Measurements from ENCODE around the gene DGAT2.

Gene DGAT2

DNA sequence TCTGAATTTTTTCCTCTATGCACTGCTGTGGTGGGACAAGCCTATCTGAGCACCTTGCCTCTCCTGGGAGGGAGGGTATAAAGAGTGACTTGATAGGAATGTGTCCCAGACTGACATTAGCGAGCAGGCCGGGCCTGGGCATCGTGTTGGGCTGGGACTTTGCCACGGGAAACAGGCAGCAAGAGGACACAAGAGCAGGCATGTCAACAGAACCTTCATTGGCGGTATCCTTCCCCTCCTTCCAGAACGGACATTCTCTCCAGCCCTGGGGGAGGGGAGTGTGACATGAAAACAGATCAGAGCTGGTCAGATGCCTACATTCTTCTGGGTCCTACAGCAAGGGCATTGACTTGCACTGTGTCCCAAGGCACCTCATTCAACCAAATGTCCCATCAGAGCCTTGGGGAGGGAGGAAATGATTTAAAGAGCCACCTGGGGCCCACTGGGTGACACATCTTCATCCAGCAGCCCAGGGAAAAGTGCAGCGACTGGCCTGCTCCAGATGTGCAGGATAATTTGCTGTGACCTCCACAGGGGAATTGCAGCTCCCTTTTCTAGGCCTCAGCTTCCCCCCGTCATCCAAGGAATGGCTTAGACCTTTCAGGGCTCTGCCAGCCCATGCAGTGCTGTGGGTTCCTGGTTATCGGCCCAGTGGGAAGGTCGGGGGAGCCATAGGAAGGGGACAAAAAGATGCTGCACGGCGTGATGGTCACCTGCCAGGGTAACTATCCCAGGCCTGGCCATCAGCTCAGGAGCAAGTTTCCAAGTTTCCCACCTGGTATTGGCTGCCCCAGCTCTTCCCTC lies 24.6 kb downstream of the DGAT2 start:
- Histone ChIP-seq H3K4me3 (no peak overlapping the region), H3K36me3 (replicated peaks) (no peaks in the 10 kb centered on the region), H3K27me3 (ENCODE audit: low read depth) (no peaks in the 10 kb centered on the region), H3K4me1 (no peaks in the 10 kb centered on the region), H3K9me3 (no peaks in the 10 kb centered on the region)
- no peak for DNase-seq (ENCODE audit: low spot score in 2 of 2)
- in situ Hi-C loops (cut with MboI; ENCODE audit: low sequenced_read_pairs) = no loop called here

DNA sequence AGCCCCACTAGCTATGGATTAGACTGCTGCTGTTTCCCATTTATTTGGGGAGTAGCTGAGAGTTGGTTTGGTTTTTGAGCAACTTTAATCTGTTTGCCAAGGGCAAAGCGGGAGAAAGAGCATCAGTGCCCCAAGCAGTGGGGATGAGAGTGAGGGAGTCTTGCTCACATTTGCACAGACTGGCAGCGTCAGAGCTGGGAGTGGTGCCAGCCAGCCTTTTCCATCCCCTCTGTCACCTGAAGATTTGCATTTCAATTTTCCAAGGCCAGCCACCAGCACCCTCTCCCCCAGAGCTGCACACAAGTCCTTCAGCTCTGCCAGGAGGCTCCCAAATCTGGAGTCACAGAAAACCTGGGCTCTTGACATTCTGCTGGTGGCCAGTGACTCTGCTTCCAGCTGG lies 25.4 kb downstream of the DGAT2 start:
- Histone ChIP-seq H3K4me1 (no peaks in the 10 kb centered on the region), H3K36me3 (replicated peaks) (no peaks in the 10 kb centered on the region)

DNA sequence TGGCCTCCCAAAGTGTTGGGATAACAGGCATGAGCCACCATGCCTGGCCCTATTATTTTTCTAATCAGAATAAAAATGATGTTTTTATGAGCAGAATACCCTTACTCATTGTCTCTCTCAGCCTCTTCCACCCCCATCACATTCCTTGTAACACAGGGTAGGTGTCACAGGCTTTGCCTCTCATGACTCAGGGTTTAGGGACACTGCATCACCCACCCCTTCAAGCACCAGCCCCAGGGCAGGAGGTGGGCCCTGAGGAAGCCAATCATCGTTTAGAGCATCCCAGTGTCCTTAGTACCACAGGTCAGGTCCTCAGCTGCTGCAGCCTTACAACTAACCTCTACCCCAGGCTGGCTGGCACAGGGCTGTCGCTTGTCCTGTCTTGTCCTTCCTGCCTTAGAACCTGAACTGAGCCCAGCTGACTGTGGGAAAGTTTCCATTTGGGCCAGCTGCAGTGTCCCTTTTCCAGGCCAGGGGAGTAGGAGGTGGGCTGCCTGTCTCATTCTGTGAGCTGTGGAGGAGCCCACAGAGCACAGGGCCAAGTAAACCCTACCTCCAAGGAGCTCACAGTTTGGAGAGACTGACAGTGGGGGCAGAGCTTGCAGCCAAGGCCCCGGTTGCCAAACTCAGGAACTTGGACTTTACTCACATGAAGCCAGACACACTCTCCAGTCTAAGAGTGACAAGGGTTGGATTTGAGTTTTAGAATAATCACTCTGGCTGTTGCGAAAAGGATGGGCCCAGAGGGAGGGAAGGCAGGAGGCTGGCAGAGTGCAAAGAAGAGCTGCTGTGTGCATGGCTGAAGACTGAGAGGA lies 26.9 kb downstream of the DGAT2 start:
- Histone ChIP-seq H3K36me3 (replicated peaks) (no peaks in the 10 kb centered on the region), H3K4me3 (no peak overlapping the region), H3K9me3 (no peaks in the 10 kb centered on the region), H3K4me1 (no peaks in the 10 kb centered on the region), H3K27me3 (ENCODE audit: low read depth) (no peaks in the 10 kb centered on the region)
- DNase-seq (ENCODE audit: low spot score in 2 of 2) = no peak
- in situ Hi-C loops (cut with MboI; ENCODE audit: low sequenced_read_pairs) = no loop called here

More for the DNA sequence above, 25.4 kb downstream of the DGAT2 start:
- H3K27me3 ChIP-seq (ENCODE audit: low read depth) = no peaks in the 10 kb centered on the region
- in situ Hi-C loops (cut with MboI; ENCODE audit: low sequenced_read_pairs) = no loop called here
- DNase-seq (ENCODE audit: low spot score in 2 of 2) = no peak
- H3K4me3 ChIP-seq = no peak overlapping the region
- H3K9me3 ChIP-seq = no peaks in the 10 kb centered on the region

DNA sequence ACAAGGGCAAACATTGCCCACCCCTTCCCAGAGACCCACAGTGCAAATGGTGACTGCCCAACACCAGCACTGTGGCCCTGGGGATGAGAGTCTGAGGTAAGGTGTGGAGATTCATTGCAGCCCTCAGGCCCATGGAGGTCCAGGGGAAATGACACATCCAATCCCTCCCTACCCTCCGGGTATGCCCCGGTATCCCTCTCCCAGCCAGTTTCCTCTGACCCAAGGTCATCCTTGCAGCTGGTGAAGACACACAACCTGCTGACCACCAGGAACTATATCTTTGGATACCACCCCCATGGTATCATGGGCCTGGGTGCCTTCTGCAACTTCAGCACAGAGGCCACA lies 27.5 kb downstream of the DGAT2 start:
- Histone ChIP-seq H3K4me1 (no peaks in the 10 kb centered on the region), H3K27me3 (ENCODE audit: low read depth) (no peaks in the 10 kb centered on the region), H3K36me3 (replicated peaks) (no peaks in the 10 kb centered on the region), H3K9me3 (no peaks in the 10 kb centered on the region), H3K4me3 (no peak overlapping the region)
- no peak for DNase-seq (ENCODE audit: low spot score in 2 of 2)
- in situ Hi-C loops (cut with MboI; ENCODE audit: low sequenced_read_pairs) = no loop called here

DNA sequence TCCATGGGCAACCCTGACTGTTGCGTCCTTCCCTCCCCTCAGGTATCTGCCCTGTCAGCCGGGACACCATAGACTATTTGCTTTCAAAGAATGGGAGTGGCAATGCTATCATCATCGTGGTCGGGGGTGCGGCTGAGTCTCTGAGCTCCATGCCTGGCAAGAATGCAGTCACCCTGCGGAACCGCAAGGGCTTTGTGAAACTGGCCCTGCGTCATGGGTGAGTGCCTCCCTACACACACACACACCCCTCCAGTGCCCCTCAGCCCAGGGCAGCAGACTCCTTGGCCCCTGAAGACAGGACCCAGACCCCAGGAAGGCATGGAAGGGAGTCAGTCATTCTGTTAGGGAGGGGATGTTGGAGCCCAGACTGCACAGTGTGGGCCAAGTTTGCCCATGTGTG lies 28.5 kb downstream of the DGAT2 start:
- Histone ChIP-seq H3K27me3 (ENCODE audit: low read depth) (no peaks in the 10 kb centered on the region), H3K36me3 (replicated peaks) (no peaks in the 10 kb centered on the region), H3K9me3 (no peaks in the 10 kb centered on the region), H3K4me1 (no peaks in the 10 kb centered on the region), H3K4me3 (no peak overlapping the region)
- in situ Hi-C loops (cut with MboI; ENCODE audit: low sequenced_read_pairs) = no loop called here
- no peak for DNase-seq (ENCODE audit: low spot score in 2 of 2)

DNA sequence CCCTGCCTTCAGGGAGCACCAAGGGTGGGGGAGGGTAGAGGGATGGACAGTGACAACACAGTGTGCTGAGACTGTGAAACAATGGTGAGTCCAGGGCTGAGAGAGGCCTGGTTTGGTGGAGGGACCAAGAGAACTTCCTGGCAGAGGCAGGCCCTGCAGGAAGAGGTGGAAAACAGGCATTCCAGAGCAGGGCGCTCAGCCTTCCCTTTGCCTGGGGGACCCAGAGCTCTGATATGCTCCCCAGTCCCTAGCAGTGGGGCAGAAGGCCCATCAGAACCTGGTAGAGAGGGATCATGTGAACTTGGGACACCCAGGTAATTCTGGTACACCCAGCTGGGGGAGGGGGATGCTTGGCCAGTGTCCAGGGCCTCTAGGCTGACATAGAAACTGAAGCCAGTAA lies 29.2 kb downstream of the DGAT2 start:
- DNase-seq (ENCODE audit: low spot score in 2 of 2) = no peak
- no peak overlapping the region for H3K4me3 ChIP-seq
- H3K9me3 ChIP-seq = no peaks in the 10 kb centered on the region
- no peaks in the 10 kb centered on the region for H3K4me1 ChIP-seq
- in situ Hi-C loops (cut with MboI; ENCODE audit: low sequenced_read_pairs) = no loop called here
- no peaks in the 10 kb centered on the region for H3K27me3 ChIP-seq (ENCODE audit: low read depth)
- no peaks in the 10 kb centered on the region for H3K36me3 ChIP-seq (replicated peaks)

DNA sequence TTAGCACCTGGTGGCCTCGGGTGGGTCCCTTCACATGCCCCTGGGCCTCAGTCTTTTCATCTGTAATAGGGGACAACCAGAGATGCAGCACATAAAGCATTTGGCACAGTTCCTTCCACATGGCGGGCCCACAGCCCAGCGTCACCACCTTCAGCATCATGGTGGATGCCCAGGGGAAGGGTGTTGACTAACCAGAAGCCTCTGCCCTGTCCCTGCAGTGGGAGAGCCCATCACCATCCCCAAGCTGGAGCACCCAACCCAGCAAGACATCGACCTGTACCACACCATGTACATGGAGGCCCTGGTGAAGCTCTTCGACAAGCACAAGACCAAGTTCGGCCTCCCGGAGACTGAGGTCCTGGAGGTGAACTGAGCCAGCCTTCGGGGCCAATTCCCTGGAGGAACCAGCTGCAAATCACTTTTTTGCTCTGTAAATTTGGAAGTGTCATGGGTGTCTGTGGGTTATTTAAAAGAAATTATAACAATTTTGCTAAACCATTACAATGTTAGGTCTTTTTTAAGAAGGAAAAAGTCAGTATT lies 31.6 kb downstream of the DGAT2 start:
- Histone ChIP-seq H3K27me3 (ENCODE audit: low read depth) (no peaks in the 10 kb centered on the region), H3K36me3 (replicated peaks) (no peaks in the 10 kb centered on the region), H3K4me1 (no peaks in the 10 kb centered on the region), H3K9me3 (no peaks in the 10 kb centered on the region), H3K4me3 (no peak overlapping the region)
- in situ Hi-C loops (cut with MboI; ENCODE audit: low sequenced_read_pairs) = loop anchor here (10.0 kb wide), 1 partner anchor 65 kb away; no protein-coding TSS in a partner anchor
- no peak for DNase-seq (ENCODE audit: low spot score in 2 of 2)

DNA sequence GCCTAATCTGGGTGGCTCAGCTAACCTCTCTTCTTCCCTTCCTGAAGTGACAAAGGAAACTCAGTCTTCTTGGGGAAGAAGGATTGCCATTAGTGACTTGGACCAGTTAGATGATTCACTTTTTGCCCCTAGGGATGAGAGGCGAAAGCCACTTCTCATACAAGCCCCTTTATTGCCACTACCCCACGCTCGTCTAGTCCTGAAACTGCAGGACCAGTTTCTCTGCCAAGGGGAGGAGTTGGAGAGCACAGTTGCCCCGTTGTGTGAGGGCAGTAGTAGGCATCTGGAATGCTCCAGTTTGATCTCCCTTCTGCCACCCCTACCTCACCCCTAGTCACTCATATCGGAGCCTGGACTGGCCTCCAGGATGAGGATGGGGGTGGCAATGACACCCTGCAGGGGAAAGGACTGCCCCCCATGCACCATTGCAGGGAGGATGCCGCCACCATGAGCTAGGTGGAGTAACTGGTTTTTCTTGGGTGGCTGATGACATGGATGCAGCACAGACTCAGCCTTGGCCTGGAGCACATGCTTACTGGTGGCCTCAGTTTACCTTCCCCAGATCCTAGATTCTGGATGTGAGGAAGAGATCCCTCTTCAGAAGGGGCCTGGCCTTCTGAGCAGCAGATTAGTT lies 32.3 kb downstream of the DGAT2 start:
- no peak for DNase-seq (ENCODE audit: low spot score in 2 of 2)
- Histone ChIP-seq H3K27me3 (ENCODE audit: low read depth) (no peaks in the 10 kb centered on the region), H3K4me1 (no peaks in the 10 kb centered on the region), H3K36me3 (replicated peaks) (no peaks in the 10 kb centered on the region), H3K9me3 (no peaks in the 10 kb centered on the region), H3K4me3 (no peak overlapping the region)
- in situ Hi-C loops (cut with MboI; ENCODE audit: low sequenced_read_pairs) = loop anchor here (10.0 kb wide), 1 partner anchor 64 kb away; no protein-coding TSS in a partner anchor

DNA sequence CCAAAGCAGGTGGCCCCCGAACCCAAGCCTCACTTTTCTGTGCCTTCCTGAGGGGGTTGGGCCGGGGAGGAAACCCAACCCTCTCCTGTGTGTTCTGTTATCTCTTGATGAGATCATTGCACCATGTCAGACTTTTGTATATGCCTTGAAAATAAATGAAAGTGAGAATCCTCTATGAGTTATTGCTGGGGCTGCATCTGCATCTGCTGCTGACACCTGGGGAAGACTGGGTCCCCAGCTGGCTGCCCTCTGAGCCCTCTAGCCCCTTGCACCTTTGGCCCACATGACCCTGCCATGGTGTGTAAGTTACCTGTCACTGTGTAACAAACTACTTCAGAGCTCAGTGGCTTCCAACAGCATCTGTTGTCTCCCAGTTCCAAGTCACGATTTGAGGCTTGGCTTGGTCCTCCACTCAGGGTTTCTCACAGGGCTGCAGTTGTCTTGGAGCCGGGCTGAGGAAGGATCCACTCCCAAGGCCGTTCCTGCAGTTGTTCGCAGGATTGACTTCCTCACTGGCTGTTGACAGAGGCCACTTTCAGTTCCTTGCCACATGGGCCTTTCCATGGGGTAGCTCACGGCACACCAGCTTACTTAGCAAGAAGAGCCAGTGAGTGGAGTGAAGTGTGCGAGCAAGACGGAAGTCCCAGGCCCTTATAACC lies 32.9 kb downstream of the DGAT2 start:
- H3K36me3 ChIP-seq (replicated peaks) = no peaks in the 10 kb centered on the region
- no peak overlapping the region for H3K4me3 ChIP-seq
- in situ Hi-C loops (cut with MboI; ENCODE audit: low sequenced_read_pairs) = loop anchor here (10.0 kb wide), 1 partner anchor 63 kb away; no protein-coding TSS in a partner anchor
- no peak for DNase-seq (ENCODE audit: low spot score in 2 of 2)
- H3K27me3 ChIP-seq (ENCODE audit: low read depth) = no peaks in the 10 kb centered on the region
- no peaks in the 10 kb centered on the region for H3K4me1 ChIP-seq
- no peaks in the 10 kb centered on the region for H3K9me3 ChIP-seq

DNA sequence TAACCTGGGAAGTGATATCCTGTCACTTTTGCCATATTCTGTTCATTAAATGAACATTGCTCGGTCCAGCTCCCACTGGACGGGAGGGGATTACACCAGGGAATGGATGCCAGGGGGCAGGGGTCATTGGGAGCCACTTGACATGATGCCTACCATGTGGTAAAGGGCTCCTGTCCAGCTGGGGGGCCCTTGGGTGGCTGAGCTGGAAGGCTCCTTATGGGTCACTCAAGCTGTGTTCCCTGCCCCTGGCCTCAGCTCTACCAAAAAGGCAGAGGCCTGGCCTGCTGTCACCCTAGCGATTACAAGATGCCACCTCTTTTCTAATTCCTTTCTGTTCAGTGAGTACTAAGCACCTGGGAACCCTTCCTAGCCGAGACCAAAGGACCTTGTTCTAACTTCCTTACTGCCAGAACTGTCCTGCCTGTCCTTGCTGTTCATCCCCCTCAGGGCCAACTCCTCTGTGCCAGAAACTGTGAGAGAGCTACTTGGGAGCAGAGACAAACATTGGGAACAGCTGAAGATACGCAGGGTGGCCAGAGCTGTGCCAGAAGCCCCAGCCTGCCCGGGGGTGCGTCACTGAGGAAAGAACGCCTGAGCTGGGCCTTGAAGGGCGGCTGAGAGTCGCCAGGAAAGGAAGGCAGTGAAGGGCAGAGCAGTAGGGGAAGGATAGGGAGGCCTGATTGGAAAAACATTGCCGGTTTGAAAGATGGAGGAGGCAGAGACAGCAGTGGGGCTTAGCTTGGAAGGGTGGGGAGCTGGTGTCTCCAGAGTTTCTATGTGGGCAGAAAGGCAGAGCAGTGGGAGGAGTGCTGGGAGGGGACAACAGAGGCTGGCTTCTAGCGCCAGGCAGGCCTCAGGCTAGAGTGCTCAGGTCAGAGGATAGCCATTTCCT lies 33.7 kb downstream of the DGAT2 start:
- no peak for DNase-seq (ENCODE audit: low spot score in 2 of 2)
- Histone ChIP-seq H3K4me3 (no peak overlapping the region), H3K27me3 (ENCODE audit: low read depth) (no peaks in the 10 kb centered on the region), H3K9me3 (no peaks in the 10 kb centered on the region), H3K4me1 (no peaks in the 10 kb centered on the region), H3K36me3 (replicated peaks) (no peaks in the 10 kb centered on the region)
- in situ Hi-C loops (cut with MboI; ENCODE audit: low sequenced_read_pairs) = loop anchor here (10.0 kb wide), 1 partner anchor 63 kb away; no protein-coding TSS in a partner anchor

DNA sequence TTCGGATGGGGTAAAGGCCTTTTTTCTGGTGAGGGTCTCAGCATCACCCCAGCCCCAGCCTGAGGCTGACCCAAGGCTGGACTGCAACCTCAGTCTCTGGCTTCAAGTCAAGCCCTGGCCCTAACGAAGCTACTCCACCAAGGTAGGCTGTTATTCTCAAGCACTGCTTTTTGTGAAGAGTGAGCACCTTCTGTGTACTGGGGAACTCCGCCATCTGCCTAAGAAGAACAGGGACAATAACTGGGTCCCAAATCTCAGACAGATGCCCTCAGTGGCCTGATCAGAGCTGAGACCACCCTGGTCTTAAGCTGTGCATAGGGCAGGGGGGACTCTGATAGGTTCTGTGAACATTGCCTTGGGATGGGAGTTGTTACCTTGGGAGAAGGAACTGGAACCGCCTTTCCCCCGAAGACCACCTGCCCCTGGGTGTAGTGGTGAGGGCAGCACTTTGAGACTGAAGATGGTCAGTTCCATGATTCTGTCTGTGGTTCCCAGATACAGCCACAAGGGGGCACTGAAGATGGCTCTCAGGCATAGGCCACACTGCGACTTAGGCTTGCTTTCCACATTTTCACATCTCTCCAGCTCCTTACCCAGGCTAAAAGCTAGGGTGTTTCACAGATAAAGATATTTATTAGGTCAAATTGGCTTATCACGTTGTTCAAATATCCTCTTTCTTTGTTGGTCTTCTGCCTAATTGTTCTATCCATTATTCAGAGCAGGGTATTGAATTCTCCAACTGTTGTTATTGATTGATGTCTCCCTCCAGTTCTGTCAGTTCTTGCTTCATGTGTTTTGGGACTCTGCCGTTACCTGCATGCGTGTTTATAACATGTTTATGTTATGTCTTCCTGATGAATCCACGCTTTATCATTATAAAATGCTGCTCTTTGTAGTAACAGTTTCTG lies 34.6 kb downstream of the DGAT2 start:
- Histone ChIP-seq H3K9me3 (no peaks in the 10 kb centered on the region), H3K27me3 (ENCODE audit: low read depth) (no peaks in the 10 kb centered on the region), H3K4me3 (no peak overlapping the region), H3K4me1 (no peaks in the 10 kb centered on the region), H3K36me3 (replicated peaks) (no peaks in the 10 kb centered on the region)
- DNase-seq (ENCODE audit: low spot score in 2 of 2) = peak; percentile 61 to 85
- in situ Hi-C loops (cut with MboI; ENCODE audit: low sequenced_read_pairs) = loop anchor here (10.0 kb wide), 1 partner anchor 62 kb away; no protein-coding TSS in a partner anchor

DNA sequence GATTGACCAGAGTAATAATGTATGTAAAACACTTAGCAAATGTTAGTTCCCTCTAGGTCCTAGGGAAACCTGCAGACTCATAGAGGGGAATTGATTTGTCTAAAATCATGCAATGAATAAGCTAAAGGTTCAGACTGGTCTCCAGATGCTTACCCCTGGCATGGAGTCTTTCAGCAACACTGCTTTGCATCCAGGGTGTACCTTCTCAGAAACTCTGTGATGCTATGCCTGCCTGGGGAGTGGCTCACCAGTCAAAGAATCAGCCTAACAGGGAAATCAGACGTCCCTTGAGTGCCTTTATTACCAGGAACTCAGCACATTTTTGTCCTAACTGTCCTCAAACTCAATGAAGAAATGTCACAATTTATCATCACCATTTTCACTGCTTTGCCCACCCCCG lies 40.5 kb downstream of the DGAT2 start:
- Histone ChIP-seq H3K4me1 (0 out of 2 replicates have a peak, but pooled peaks cover under 1% of the 10 kb centered on the region), H3K4me3 (no peak overlapping the region), H3K9me3 (no peaks in the 10 kb centered on the region), H3K36me3 (replicated peaks) (no peaks in the 10 kb centered on the region), H3K27me3 (ENCODE audit: low read depth) (no peaks in the 10 kb centered on the region)
- in situ Hi-C loops (cut with MboI; ENCODE audit: low sequenced_read_pairs) = loop anchor here (10.0 kb wide), 1 partner anchor 56 kb away; no protein-coding TSS in a partner anchor
- DNase-seq (ENCODE audit: low spot score in 2 of 2) = no peak

Measured in HAP-1 (cell line).